ENCODE measurements around the gene C21orf58.

DNA sequence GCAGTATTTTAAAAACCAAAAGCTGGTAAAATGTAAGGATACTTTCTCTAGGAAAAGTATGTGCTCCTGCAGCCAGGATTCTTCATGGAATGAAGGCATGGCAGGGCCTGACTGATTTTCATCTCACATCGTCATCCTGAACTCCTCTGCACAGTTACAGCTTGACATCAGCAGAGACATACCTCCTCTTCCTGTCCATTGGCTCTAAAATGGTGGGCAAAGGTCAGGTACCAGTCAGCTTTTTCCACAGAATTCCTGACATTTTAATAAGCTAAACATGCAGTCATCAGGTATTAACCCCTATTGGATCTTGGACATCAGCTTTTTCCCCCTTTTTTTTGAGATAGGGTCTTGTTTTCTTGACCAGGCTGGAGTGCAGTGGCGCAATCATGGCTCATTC lies 6.1 kb upstream of the C21orf58 start:
- TF ChIP-seq CTCF (IDR thresholded peaks at IDR 0.05) (no peak), POLR2A (IDR thresholded peaks at IDR 0.05) (no peak)
